Stimulated activated CD4-positive, alpha-beta T cell treated with anti-CD3 and anti-CD28 coated beads, TNF-alpha, amount 100 ng/mL, for 24 hours (primary cell): Measurements from ENCODE around the gene MYO9A.
"Not testable (repeated sequence)": the region's sequence is repeated elsewhere in the genome, so short reads cannot be mapped to it uniquely, and the experiment has no call there.

ENCODE experiments used
- DNase-seq, 3 experiments: peaks; one replicate each; pipeline ENCODE4 v3.0.0-alpha.2; 2020; ENCODE audit warnings: low read depth in 3 of 3

The MYO9A gene

GRCh38 chr15:71874245-71874644 is 243.7 kb downstream of the MYO9A start:
- no peak for DNase-seq

GRCh38 chr15:71858232-71858631 is 259.7 kb downstream of the MYO9A start:
- DNase-seq: not testable (repeated sequence)

GRCh38 chr15:71853543-71853942 is 264.4 kb downstream of the MYO9A start:
- DNase-seq: no peak

GRCh38 chr15:71844916-71845315 is 273.0 kb downstream of the MYO9A start:
- no peak for DNase-seq

- DNase-seq: no peak
These were observed 276.4 kb downstream of the MYO9A start for GRCh38 chr15:71841563-71841962.

GRCh38 chr15:71830981-71831380 is 287.0 kb downstream of the MYO9A start:
- no peak for DNase-seq

GRCh38 chr15:71826196-71826595 is 291.8 kb downstream of the MYO9A start:
- no peak for DNase-seq

GRCh38 chr15:71825021-71825730 is 292.8 kb downstream of the MYO9A start:
- no peak for DNase-seq

- DNase-seq: no peak
These were observed 294.1 kb downstream of the MYO9A start for GRCh38 chr15:71823801-71824200.

GRCh38 chr15:71822890-71823630 is 294.9 kb downstream of the MYO9A start:
- no peak for DNase-seq

GRCh38 chr15:71821547-71822129 is 296.3 kb downstream of the MYO9A start:
- no peak for DNase-seq

- no peak for DNase-seq
These were observed 297.8 kb downstream of the MYO9A start for GRCh38 chr15:71820127-71820526.

GRCh38 chr15:71817351-71817750 is 300.6 kb downstream of the MYO9A start:
- no peak for DNase-seq

- no peak for DNase-seq
These were observed 302.6 kb downstream of the MYO9A start for GRCh38 chr15:71815301-71815700.

GRCh38 chr15:71813723-71814470 is 304.1 kb downstream of the MYO9A start:
- no peak for DNase-seq

GRCh38 chr15:71812966-71813722 is 304.8 kb downstream of the MYO9A start:
- no peak for DNase-seq

GRCh38 chr15:71811752-71812735 is 305.9 kb downstream of the MYO9A start:
- no peak for DNase-seq

GRCh38 chr15:71811036-71811736 is 306.8 kb downstream of the MYO9A start:
- no peak for DNase-seq

- no peak for DNase-seq
These were observed 307.5 kb downstream of the MYO9A start, which contains the start of gene NR2E3 for GRCh38 chr15:71810256-71811035. Gene NR2E3, plus strand, starts transcription at chr15:71810554. Its CDS starts 190 bp downstream, at chr15:71810744.
